DND-41 (cell line): ENCODE results near the gene ATAD3B.

Source experiments
- ATAC-seq: fragments of 200-7000 bp; cut with Tn5 transposase; 3 replicates; pipeline ENCODE4 v1.9.1; 2021; ENCODE audit warnings: low read depth; ENCODE audit not compliant: insufficient read depth
- DNase-seq: peaks from one replicate; pipeline ENCODE4 v3.0.0-alpha.2; 2020
- H2AFZ ChIP-seq: 2 replicates; pipeline ENCODE4 v1.6.0; 2012; ENCODE audit warnings: low read depth, low read length
- H3K27ac ChIP-seq: 2 replicates; pipeline ENCODE4 v1.5.1; 2012; ENCODE audit warnings: low read length, inconsistent platforms
- H3K27me3 ChIP-seq: fragments of 200-600 bp; sonication (generic); 2 replicates; pipeline ENCODE4 v1.6.0; 2012; ENCODE audit warnings: low read length, mild to moderate bottlenecking, inconsistent platforms; ENCODE audit not compliant: insufficient read depth, poor library complexity
- H3K36me3 ChIP-seq: 2 replicates; pipeline ENCODE4 v1.5.1; 2012; ENCODE audit warnings: low read length, inconsistent platforms; ENCODE audit not compliant: insufficient read depth
- H3K4me1 ChIP-seq: 2 replicates; pipeline ENCODE4 v1.5.1; 2012; ENCODE audit warnings: mild to moderate bottlenecking, low read length; ENCODE audit not compliant: insufficient read depth
- H3K4me2 ChIP-seq: 2 replicates; pipeline ENCODE4 v1.6.0; 2012; ENCODE audit warnings: mild to moderate bottlenecking, moderate library complexity, low read length, inconsistent platforms; ENCODE audit not compliant: insufficient read depth
- H3K4me3 ChIP-seq, 2 experiments: fragments of 200-600 bp in 1 of 2; shearing (Covaris generic) in 1 of 2; 2 replicates each; pipeline ENCODE4 v1.5.1; 2012 to 2016; ENCODE audit warnings: inconsistent platforms in 2 of 2, low read length in 2 of 2, mild to moderate bottlenecking in 2 of 2, low read depth in 1 of 2, moderate library complexity in 1 of 2
- H3K79me2 ChIP-seq: 2 replicates; pipeline ENCODE4 v1.6.0; 2012; ENCODE audit warnings: low read length, inconsistent platforms; ENCODE audit not compliant: insufficient read depth
- H3K9ac ChIP-seq: 2 replicates; pipeline ENCODE4 v1.6.0; 2012; ENCODE audit warnings: low read depth, mild to moderate bottlenecking, inconsistent platforms, low read length, moderate library complexity
- H3K9me3 ChIP-seq: 2 replicates; pipeline ENCODE4 v1.5.1; 2012; ENCODE audit warnings: low read length, moderate library complexity, mild to moderate bottlenecking, inconsistent platforms; ENCODE audit not compliant: insufficient read depth, severe bottlenecking
- H4K20me1 ChIP-seq: 2 replicates; pipeline ENCODE4 v1.6.0; 2012; ENCODE audit warnings: low read length; ENCODE audit not compliant: insufficient read depth
- CTCF ChIP-seq: IDR thresholded peaks from 2 replicates; pipeline ENCODE4 v1.5.1; 2012; ENCODE audit warnings: borderline replicate concordance, low read length, moderate library complexity, mild to moderate bottlenecking; ENCODE audit not compliant: poor library complexity, severe bottlenecking; ENCODE audit errors: extremely low read depth
- EZH2 ChIP-seq: IDR thresholded peaks from 3 replicates; pipeline ENCODE4 v1.6.1; 2012; ENCODE audit warnings: borderline replicate concordance, low read depth, mild to moderate bottlenecking, moderate library complexity, low read length, inconsistent platforms; ENCODE audit not compliant: severe bottlenecking

The ATAD3B gene

GRCh38 chr1:1425426-1425752 lies 46.2 kb upstream of the ATAD3B start:
- TF ChIP-seq CTCF (no peak), EZH2 (no peak)
- no peaks in the 10 kb centered on the region for H3K27me3 ChIP-seq
- H3K27ac ChIP-seq = no peak overlapping the region
- no peak overlapping the region for H3K9ac ChIP-seq
- H3K79me2 ChIP-seq = no peaks in the 10 kb centered on the region
- no peak overlapping the region for H2AFZ ChIP-seq
- H3K9me3 ChIP-seq = no peaks in the 10 kb centered on the region
- no peaks in the 10 kb centered on the region for H4K20me1 ChIP-seq
- peaks cover 6% of the 10 kb centered on the region; the same call in 1 of the 2 replicates for H3K4me1 ChIP-seq
- no peak for DNase-seq
- no peaks in the 10 kb centered on the region for H3K36me3 ChIP-seq
- H3K4me2 ChIP-seq = no peak overlapping the region
- no peak overlapping the region for H3K4me3 ChIP-seq
- no peak for ATAC-seq

- Histone ChIP-seq H3K27ac (no peak overlapping the region), H3K9ac (no peak overlapping the region), H3K4me2 (no peak overlapping the region), H3K79me2 (no peaks in the 10 kb centered on the region), H3K36me3 (no peaks in the 10 kb centered on the region), H4K20me1 (no peaks in the 10 kb centered on the region), H3K4me1 (peaks cover 6% of the 10 kb centered on the region; the same call in 1 of the 2 replicates), H3K4me3 (no peak overlapping the region), H2AFZ (no peak overlapping the region), H3K9me3 (no peaks in the 10 kb centered on the region), H3K27me3 (no peaks in the 10 kb centered on the region)
- no peak for DNase-seq
- TF ChIP-seq EZH2 = no peak
- no peak for TF ChIP-seq CTCF
- ATAC-seq = no peak
Measured at GRCh38 chr1:1425753-1426495, 45.6 kb upstream of the ATAD3B start.

- H3K4me3 ChIP-seq = no peak overlapping the region
- no peak overlapping the region for H3K27ac ChIP-seq
- H3K4me1 ChIP-seq = peaks cover 6% of the 10 kb centered on the region; the same call in 1 of the 2 replicates
- TF ChIP-seq CTCF = no peak
- no peak for TF ChIP-seq EZH2
- H3K27me3 ChIP-seq = no peaks in the 10 kb centered on the region
- H3K4me2 ChIP-seq = no peak overlapping the region
- no peaks in the 10 kb centered on the region for H4K20me1 ChIP-seq
- no peaks in the 10 kb centered on the region for H3K9me3 ChIP-seq
- peak; percentile 58; the same call in 2 of the 3 replicates for ATAC-seq
- no peaks in the 10 kb centered on the region for H3K36me3 ChIP-seq
- H3K9ac ChIP-seq = no peak overlapping the region
- DNase-seq = peak; percentile 49
- no peak overlapping the region for H2AFZ ChIP-seq
- no peaks in the 10 kb centered on the region for H3K79me2 ChIP-seq
Measured at GRCh38 chr1:1426496-1427105, 45.0 kb upstream of the ATAD3B start.
